Brain microvascular endothelial cell (primary cell): Measurements from ENCODE around the gene MAML3.
A peak's percentile ranks its signal among the peaks of the same experiment; 100 is the strongest.

ENCODE experiments used
- DNase-seq: peaks from one replicate; pipeline ENCODE4 v3.0.0-alpha.2; 2020
- H3K27ac ChIP-seq: fragments of 250-450 bp; sonication (Bioruptor Pico); 2 replicates; pipeline ENCODE4 v1.5.1; 2020; ENCODE audit warnings: mild to moderate bottlenecking, moderate library complexity
- H3K27me3 ChIP-seq: fragments of 250-450 bp; sonication (Bioruptor Pico); replicated peaks from 2 replicates; pipeline ENCODE4 v1.5.1; 2020; ENCODE audit warnings: mild to moderate bottlenecking
- H3K36me3 ChIP-seq: fragments of 250-450 bp; sonication (Bioruptor Pico); replicated peaks from 2 replicates; pipeline ENCODE4 v1.5.1; 2020; ENCODE audit warnings: mild to moderate bottlenecking
- H3K4me3 ChIP-seq: 2 replicates; pipeline ENCODE4 v1.5.1; 2011; ENCODE audit warnings: low read depth, mild to moderate bottlenecking, control low read depth, low read length, moderate library complexity
- CTCF ChIP-seq: IDR thresholded peaks from 2 replicates; pipeline ENCODE4 v1.5.1; 2011; ENCODE audit warnings: low read depth, mild to moderate bottlenecking, moderate library complexity, low read length, control low read depth, inconsistent platforms; ENCODE audit errors: missing control alignments
- in situ Hi-C: cut with HindIII; loops from 2 replicates; pipeline ENCODE4 v1.10.0; 2017; ENCODE audit warnings: low sequenced_read_pairs, low pct_ligation_motif_present

Gene MAML3

GRCh38 chr4:140071806-140072205 is 82.2 kb downstream of the MAML3 start:
- H3K27me3 ChIP-seq, result no peaks in the 10 kb centered on the region
- in situ Hi-C loops, result no loop called here

GRCh38 chr4:140070973-140071372 is 83.0 kb downstream of the MAML3 start:
- TF ChIP-seq CTCF, result no peak
- DNase-seq, result no peak
- Histone ChIP-seq H3K27ac (peak overlapping the region; percentile 46), H3K4me3 (no peak overlapping the region), H3K27me3 (no peaks in the 10 kb centered on the region), H3K36me3 (no peaks in the 10 kb centered on the region)
- in situ Hi-C loops, result no loop called here

More at GRCh38 chr4:140071806-140072205, 82.2 kb downstream of the MAML3 start:
- Histone ChIP-seq H3K4me3 (no peak overlapping the region), H3K27ac (peak overlapping the region; percentile 46), H3K36me3 (no peaks in the 10 kb centered on the region)
- DNase-seq, result peak; percentile 99
- no peak for TF ChIP-seq CTCF

GRCh38 chr4:140070366-140070765 is 83.6 kb downstream of the MAML3 start:
- DNase-seq, result no peak

GRCh38 chr4:140069066-140069465 is 84.9 kb downstream of the MAML3 start:
- in situ Hi-C loops, result no loop called here
- H3K27ac ChIP-seq, result no peak overlapping the region
- no peak for DNase-seq
- no peaks in the 10 kb centered on the region for H3K36me3 ChIP-seq
- H3K27me3 ChIP-seq, result no peaks in the 10 kb centered on the region
- H3K4me3 ChIP-seq, result no peak overlapping the region
- TF ChIP-seq CTCF, result no peak

More at GRCh38 chr4:140070366-140070765, 83.6 kb downstream of the MAML3 start:
- in situ Hi-C loops, result no loop called here
- TF ChIP-seq CTCF, result no peak
- no peak overlapping the region for H3K4me3 ChIP-seq
- H3K27me3 ChIP-seq, result no peaks in the 10 kb centered on the region
- no peaks in the 10 kb centered on the region for H3K36me3 ChIP-seq
- no peak overlapping the region for H3K27ac ChIP-seq

- in situ Hi-C loops, result no loop called here
- TF ChIP-seq CTCF, result no peak
- no peak for DNase-seq
- no peak overlapping the region for H3K4me3 ChIP-seq
- no peak overlapping the region for H3K27ac ChIP-seq
- H3K36me3 ChIP-seq, result no peaks in the 10 kb centered on the region
- H3K27me3 ChIP-seq, result no peaks in the 10 kb centered on the region
Observed at GRCh38 chr4:140068271-140068670, 85.7 kb downstream of the MAML3 start.
